Stimulated activated effector memory CD8-positive, alpha-beta T cell treated with anti-CD3 and anti-CD28 coated beads, Interleukin-12 subunit alpha, Interleukin-12 subunit beta, amount 100 ng/mL, for 72 hours (primary cell): Measurements from ENCODE around the gene PELI3.

Experiments used
- ATAC-seq: fragments of 150-1000 bp; cut with Tn5 transposase; 2 replicates; pipeline ENCODE4 v1.10.0; 2021
- DNase-seq, 2 donors: peaks; one replicate each; pipeline ENCODE4 v3.0.0; 2021 to 2022; ENCODE audit warnings: low spot score in 2 of 2
- H3K27ac Mint-ChIP-seq: one replicate; pipeline ENCODE4 v1.8.0; 2022; ENCODE audit warnings: mild to moderate bottlenecking, mixed read lengths
- H3K36me3 Mint-ChIP-seq: one replicate; pipeline ENCODE4 v1.8.0; 2022; ENCODE audit warnings: mild to moderate bottlenecking, mixed read lengths
- H3K4me1 Mint-ChIP-seq: one replicate; pipeline ENCODE4 v1.8.0; 2022; ENCODE audit warnings: mixed read lengths
- H3K4me3 Mint-ChIP-seq: one replicate; pipeline ENCODE4 v1.8.0; 2022; ENCODE audit warnings: mild to moderate bottlenecking, mixed read lengths
- H3K9me3 Mint-ChIP-seq: one replicate; pipeline ENCODE4 v1.8.0; 2022; ENCODE audit warnings: mixed read lengths

PELI3 gene

GRCh38 chr11:66476841-66477251 is 10.1 kb downstream of the PELI3 start:
- Mint-ChIP-seq H3K4me1 (peaks cover 35% of the 10 kb centered on the region), H3K4me3 (no peak overlapping the region), H3K36me3 (peaks cover 13% of the 10 kb centered on the region), H3K27ac (no peak overlapping the region), H3K9me3 (no peaks in the 10 kb centered on the region)
- DNase-seq (no peak), ATAC-seq (no peak)

- ATAC-seq (no peak), DNase-seq (no peak)
- peak overlapping the region; percentile 64 for H3K27ac Mint-ChIP-seq
- H3K9me3 Mint-ChIP-seq, result no peaks in the 10 kb centered on the region
- H3K4me1 Mint-ChIP-seq, result peaks cover 41% of the 10 kb centered on the region
- peak overlapping the region; percentile 36 for H3K4me3 Mint-ChIP-seq
- H3K36me3 Mint-ChIP-seq, result peaks cover 17% of the 10 kb centered on the region
These were observed 10.8 kb downstream of the PELI3 start for GRCh38 chr11:66477263-66478201.

- Mint-ChIP-seq H3K9me3 (no peaks in the 10 kb centered on the region), H3K4me1 (peaks cover 43% of the 10 kb centered on the region), H3K36me3 (peaks cover 30% of the 10 kb centered on the region), H3K4me3 (peak overlapping the region; percentile 88), H3K27ac (peak overlapping the region; percentile 87)
- no peak for DNase-seq
- no peak for ATAC-seq
These were observed 12.2 kb downstream of the PELI3 start for GRCh38 chr11:66478729-66479393.

- peak overlapping the region; percentile 87 for H3K27ac Mint-ChIP-seq
- H3K4me3 Mint-ChIP-seq, result peak overlapping the region; percentile 88
- H3K36me3 Mint-ChIP-seq, result peaks cover 34% of the 10 kb centered on the region
- no peak for ATAC-seq
- H3K4me1 Mint-ChIP-seq, result peaks cover 43% of the 10 kb centered on the region
- H3K9me3 Mint-ChIP-seq, result no peaks in the 10 kb centered on the region
- DNase-seq, result no peak
These were observed 12.8 kb downstream of the PELI3 start for GRCh38 chr11:66479394-66480116.

GRCh38 chr11:66480117-66480938 is 13.6 kb downstream of the PELI3 start, which contains the start of gene DPP3:
Gene DPP3 (plus strand): TSS chr11:66480434. CDS start chr11:66482201, 1,767 bp downstream.
- ATAC-seq, result peak; percentile 97
- DNase-seq, result peak; percentile 90 to 97
- no peaks in the 10 kb centered on the region for H3K9me3 Mint-ChIP-seq
- peak within 1 kb of the TSS; percentile 88 for H3K4me3 Mint-ChIP-seq
- H3K27ac Mint-ChIP-seq, result peak within 1 kb of the TSS; percentile 87
- peaks cover 36% of the 10 kb centered on the region for H3K36me3 Mint-ChIP-seq
- H3K4me1 Mint-ChIP-seq, result peaks cover 43% of the 10 kb centered on the region

- no peaks in the 10 kb centered on the region for H3K9me3 Mint-ChIP-seq
These were observed 18.2 kb downstream of the PELI3 start for GRCh38 chr11:66484806-66485380.

GRCh38 chr11:66488957-66489356 is 22.3 kb downstream of the PELI3 start:
- ATAC-seq (no peak), DNase-seq (no peak)
- Mint-ChIP-seq H3K36me3 (peaks cover 73% of the 10 kb centered on the region), H3K27ac (no peak overlapping the region), H3K4me1 (no peaks in the 10 kb centered on the region), H3K4me3 (no peak overlapping the region), H3K9me3 (no peaks in the 10 kb centered on the region)

More at GRCh38 chr11:66484806-66485380, 18.2 kb downstream of the PELI3 start:
- H3K4me1 Mint-ChIP-seq, result peaks cover 20% of the 10 kb centered on the region
- H3K27ac Mint-ChIP-seq, result peak overlapping the region; percentile 8
- no peak for ATAC-seq
- DNase-seq, result no peak
- no peak overlapping the region for H3K4me3 Mint-ChIP-seq
- peaks cover 67% of the 10 kb centered on the region for H3K36me3 Mint-ChIP-seq

- no peak overlapping the region for H3K4me3 Mint-ChIP-seq
- H3K9me3 Mint-ChIP-seq, result no peaks in the 10 kb centered on the region
- no peaks in the 10 kb centered on the region for H3K4me1 Mint-ChIP-seq
- H3K27ac Mint-ChIP-seq, result no peak overlapping the region
- ATAC-seq, result no peak
- peaks cover 70% of the 10 kb centered on the region for H3K36me3 Mint-ChIP-seq
- no peak for DNase-seq
These were observed 22.9 kb downstream of the PELI3 start for GRCh38 chr11:66489636-66490035.

- no peak for DNase-seq
- Mint-ChIP-seq H3K27ac (no peak overlapping the region), H3K4me3 (no peak overlapping the region), H3K36me3 (peaks cover 62% of the 10 kb centered on the region), H3K4me1 (no peaks in the 10 kb centered on the region), H3K9me3 (no peaks in the 10 kb centered on the region)
- no peak for ATAC-seq
These were observed 24.7 kb downstream of the PELI3 start for GRCh38 chr11:66491315-66491935.

GRCh38 chr11:66492161-66492865 is 25.6 kb downstream of the PELI3 start:
- Mint-ChIP-seq H3K36me3 (peaks cover 64% of the 10 kb centered on the region), H3K4me3 (no peak overlapping the region)
- ATAC-seq, result no peak

GRCh38 chr11:66493130-66493529 is 26.4 kb downstream of the PELI3 start:
- Mint-ChIP-seq H3K36me3 (peaks cover 71% of the 10 kb centered on the region), H3K4me3 (no peak overlapping the region)

More at GRCh38 chr11:66492161-66492865, 25.6 kb downstream of the PELI3 start:
- no peak for DNase-seq
- H3K9me3 Mint-ChIP-seq, result no peaks in the 10 kb centered on the region
- H3K27ac Mint-ChIP-seq, result no peak overlapping the region
- H3K4me1 Mint-ChIP-seq, result no peaks in the 10 kb centered on the region

GRCh38 chr11:66494458-66494857 is 27.8 kb downstream of the PELI3 start:
- DNase-seq (no peak), ATAC-seq (no peak)
- H3K36me3 Mint-ChIP-seq, result peaks cover 71% of the 10 kb centered on the region
- no peak overlapping the region for H3K4me3 Mint-ChIP-seq
- H3K27ac Mint-ChIP-seq, result no peak overlapping the region
- no peaks in the 10 kb centered on the region for H3K4me1 Mint-ChIP-seq
- H3K9me3 Mint-ChIP-seq, result no peaks in the 10 kb centered on the region

More at GRCh38 chr11:66493130-66493529, 26.4 kb downstream of the PELI3 start:
- no peak for DNase-seq
- no peaks in the 10 kb centered on the region for H3K4me1 Mint-ChIP-seq
- no peaks in the 10 kb centered on the region for H3K9me3 Mint-ChIP-seq
- ATAC-seq, result no peak
- H3K27ac Mint-ChIP-seq, result no peak overlapping the region

- H3K27ac Mint-ChIP-seq, result no peak overlapping the region
- no peak for ATAC-seq
- H3K36me3 Mint-ChIP-seq, result peaks cover 71% of the 10 kb centered on the region
These were observed 28.2 kb downstream of the PELI3 start for GRCh38 chr11:66494935-66495334.

More at GRCh38 chr11:66494935-66495334, 28.2 kb downstream of the PELI3 start:
- H3K4me1 Mint-ChIP-seq, result no peaks in the 10 kb centered on the region
- DNase-seq, result no peak
- no peak overlapping the region for H3K4me3 Mint-ChIP-seq
- H3K9me3 Mint-ChIP-seq, result no peaks in the 10 kb centered on the region
